ENCODE results near the gene RPS3. TPM values are rescaled to one million over a fixed set of nuclear protein-coding genes. Genes with fewer than 3 reads are reported as not detected.

RPS3 gene
- polyA plus RNA-seq, 3 donors = 1,862 to 3,388 (median 2,569) TPM

DNA sequence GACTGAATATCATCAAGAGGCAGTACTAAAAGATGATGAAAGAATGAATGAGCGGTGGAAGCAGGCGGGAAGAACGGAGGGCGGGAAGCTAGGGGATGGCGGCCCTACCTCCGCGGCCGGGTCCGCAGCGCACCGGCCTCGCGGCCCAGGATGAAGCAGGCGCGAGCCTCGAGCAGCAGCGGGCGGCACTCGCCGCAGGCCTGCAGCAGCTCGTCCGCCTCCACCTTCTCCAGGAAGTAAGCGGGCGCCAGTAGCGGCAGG lies 30.3 kb downstream of the RPS3 start:
- WGBS, 3 donors = 23 to 34% (median 30%) methylated on average over 19 to 25 of the region's 25 CpGs
- no peak overlapping the region for H3K27ac ChIP-seq (ENCODE audit: low read depth, low read length)

DNA sequence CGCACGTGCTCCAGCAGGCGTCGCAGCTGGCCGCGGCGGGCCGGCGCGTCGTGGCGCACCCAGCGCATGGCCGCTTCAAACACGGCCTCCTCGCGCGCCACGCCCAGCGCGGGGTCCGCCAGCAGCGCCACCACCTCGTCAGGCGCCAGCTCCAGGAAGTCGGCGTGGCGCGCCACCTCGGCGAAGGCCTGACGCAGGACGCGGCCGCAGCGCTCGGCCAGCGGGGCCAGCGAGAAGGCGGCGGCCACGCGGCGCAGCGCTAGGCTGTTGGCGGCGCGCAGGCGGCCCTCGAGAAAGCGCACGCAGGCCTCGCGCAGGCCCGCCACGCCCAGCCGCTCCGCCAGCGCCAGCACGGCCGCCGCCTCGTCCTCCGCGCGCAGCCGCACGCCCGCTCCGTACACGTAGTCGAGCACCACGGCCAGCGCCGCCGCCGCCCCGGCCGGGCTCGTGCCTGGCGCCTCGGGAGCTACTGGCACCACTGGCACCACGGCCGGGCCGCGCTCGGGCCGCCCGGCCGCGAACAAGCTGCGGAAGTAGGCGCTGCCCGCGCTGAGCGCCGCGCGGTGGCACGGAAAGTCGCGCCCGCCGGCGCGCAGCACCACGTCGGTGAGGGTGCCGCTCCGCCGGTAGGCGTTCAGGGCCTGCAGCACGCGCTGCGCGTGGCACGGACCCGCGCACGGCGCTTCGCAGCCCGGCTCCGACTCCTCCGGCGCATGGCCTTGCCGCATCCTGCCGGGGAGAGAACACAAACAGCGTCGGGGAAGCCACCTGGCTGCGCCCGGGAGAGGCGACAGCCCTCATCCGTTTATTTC lies 30.8 kb downstream of the RPS3 start:
- H3K27ac ChIP-seq (ENCODE audit: low read depth, low read length) = no peak overlapping the region
- 1 to 5% (median 1%) methylated on average over 81 to 134 of the region's 134 CpGs for WGBS, 3 donors

DNA sequence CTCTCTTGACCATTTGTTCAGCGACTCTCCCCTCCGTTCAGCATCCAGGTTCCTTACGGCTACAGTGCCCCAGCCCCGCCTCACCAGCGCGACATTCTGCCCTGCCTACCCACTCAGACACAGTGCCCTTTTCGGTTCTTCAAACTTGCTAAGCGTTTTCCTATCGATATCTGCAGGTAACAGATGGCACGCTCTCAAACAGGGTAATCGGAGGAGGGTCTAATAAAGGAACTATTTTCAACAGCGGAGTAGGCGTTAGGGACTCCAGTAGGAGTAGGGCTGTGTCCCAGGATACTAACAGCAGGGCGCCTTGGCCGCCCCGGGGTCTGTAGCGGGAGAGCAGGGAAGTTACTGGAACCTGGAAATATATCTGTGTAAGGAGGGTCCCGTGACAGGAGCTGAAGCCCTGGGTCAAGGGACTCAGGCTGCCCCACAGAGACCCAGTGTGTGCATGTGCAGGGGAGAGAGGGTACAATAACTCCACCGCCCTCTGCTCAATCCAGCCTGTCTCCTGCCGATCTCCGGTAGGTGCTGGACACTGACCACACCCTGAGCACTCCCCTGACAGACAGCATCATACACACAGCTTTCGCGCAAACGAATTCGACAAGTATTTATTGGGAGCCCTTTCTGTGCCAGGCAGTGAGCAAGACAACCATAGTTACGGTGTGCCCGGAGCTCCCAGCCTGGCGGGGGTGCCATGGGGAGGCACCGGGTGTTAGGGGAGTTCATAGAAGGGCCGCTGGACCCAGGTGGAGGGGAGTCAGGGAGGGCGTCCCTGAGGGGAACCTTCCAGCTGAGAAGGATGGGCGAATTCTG lies 31.6 kb downstream of the RPS3 start:
- H3K27ac ChIP-seq (ENCODE audit: low read depth, low read length) = no peak overlapping the region
- WGBS, 3 donors = 20 to 32% (median 31%) methylated on average over 32 of the region's 32 CpGs

- 53 to 57% (median 56%) methylated on average over 16 of the region's 16 CpGs for WGBS, 3 donors
- H3K27ac ChIP-seq (ENCODE audit: low read depth, low read length) = no peak overlapping the region
Observed at GRCh38 chr11:75431533-75432525, 32.5 kb downstream of the RPS3 start.

- H3K27ac ChIP-seq (ENCODE audit: low read depth, low read length) = no peak within 1 kb of the TSS
- WGBS, 3 donors = 19 to 22% (median 20%) methylated on average over 13 to 14 of the region's 14 CpGs
Observed at GRCh38 chr11:75432911-75433321, 33.6 kb downstream of the RPS3 start, which contains the start of gene KLHL35. KLHL35 (minus strand) TSS chr11:75433203; CDS start chr11:75430629, 2,574 bp downstream.

- 69 to 77% (median 75%) methylated on average over 6 of the region's 6 CpGs for WGBS, 3 donors
- H3K27ac ChIP-seq (ENCODE audit: low read depth, low read length) = no peak overlapping the region
Observed at GRCh38 chr11:75433443-75433842, 34.1 kb downstream of the RPS3 start.

- WGBS, 3 donors = 90 to 96% (median 94%) methylated on average over 4 of the region's 4 CpGs
- H3K27ac ChIP-seq (ENCODE audit: low read depth, low read length) = no peak overlapping the region
Observed at GRCh38 chr11:75434051-75434450, 34.7 kb downstream of the RPS3 start.

- 88 to 93% (median 91%) methylated on average over 12 of the region's 12 CpGs for whole genome bisulfite sequencing, 3 donors
- H3K27ac ChIP-seq (ENCODE audit: low read depth, low read length) = no peak overlapping the region
Observed at GRCh38 chr11:75434886-75435570, 35.7 kb downstream of the RPS3 start.

- 94 to 96% (median 95%) methylated on average over 9 of the region's 9 CpGs for WGBS, 3 donors
- no peak overlapping the region for H3K27ac ChIP-seq (ENCODE audit: low read depth, low read length)
Observed at GRCh38 chr11:75435571-75435925, 36.2 kb downstream of the RPS3 start.

GRCh38 chr11:75436806-75437205 lies 37.5 kb downstream of the RPS3 start:
- WGBS, 3 donors = 88 to 96% (median 93%) methylated on average over 9 of the region's 9 CpGs
- no peak overlapping the region for H3K27ac ChIP-seq (ENCODE audit: low read depth, low read length)

- H3K27ac ChIP-seq (ENCODE audit: low read depth, low read length) = no peak overlapping the region
- WGBS, 3 donors = 91 to 96% (median 92%) methylated on average over 13 of the region's 13 CpGs
Observed at GRCh38 chr11:75437966-75438659, 38.8 kb downstream of the RPS3 start.

- no peak overlapping the region for H3K27ac ChIP-seq (ENCODE audit: low read depth, low read length)
- WGBS, 3 donors = 73 to 78% (median 76%) methylated on average over 14 of the region's 14 CpGs
Observed at GRCh38 chr11:75439026-75439425, 39.7 kb downstream of the RPS3 start.

- WGBS, 3 donors = 84 to 87% (median 84%) methylated on average over 13 of the region's 13 CpGs
- no peak overlapping the region for H3K27ac ChIP-seq (ENCODE audit: low read depth, low read length)
Observed at GRCh38 chr11:75439495-75440120, 40.3 kb downstream of the RPS3 start.

DNA sequence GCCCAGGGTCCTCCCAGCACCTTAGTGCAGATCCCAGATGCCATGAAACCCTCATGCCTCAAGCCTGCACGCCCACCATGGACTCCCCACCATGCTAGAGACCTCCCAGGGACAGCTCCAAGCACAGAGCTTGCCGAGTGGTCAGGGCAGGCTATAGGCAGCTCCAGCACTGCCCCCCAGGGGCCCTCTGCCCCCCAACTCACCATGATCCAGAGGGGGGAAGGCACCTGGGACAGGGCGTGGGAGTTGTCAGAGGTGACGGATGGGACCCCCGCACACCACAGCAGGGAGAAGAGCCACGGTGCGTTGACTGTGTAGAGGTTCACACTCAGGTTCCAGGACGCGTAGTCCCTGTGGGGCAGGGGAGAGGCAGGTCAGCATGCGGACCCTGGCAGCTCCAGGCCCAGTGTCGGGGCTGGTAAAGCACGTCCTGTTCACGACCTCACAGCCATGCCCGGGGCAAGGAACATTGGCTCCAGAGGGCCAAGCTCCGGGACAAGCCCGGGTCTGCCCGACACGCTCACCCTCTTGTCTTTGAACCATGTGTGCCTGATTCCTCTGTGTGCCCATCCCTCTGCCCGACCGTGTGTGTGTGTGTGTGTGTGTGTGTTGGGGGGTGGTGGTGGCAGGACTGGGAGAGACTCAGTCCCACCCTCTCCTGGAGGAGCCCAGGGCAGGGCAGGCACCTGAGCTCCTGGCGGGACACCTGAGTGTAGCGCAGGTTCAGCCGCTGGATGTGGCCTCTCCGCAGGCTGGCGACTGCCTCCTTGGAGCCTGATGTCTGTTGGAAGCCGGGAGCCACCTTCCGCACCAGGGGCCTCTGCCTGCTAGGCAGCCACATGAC lies 41.9 kb downstream of the RPS3 start:
- 88 to 90% (median 89%) methylated on average over 27 of the region's 27 CpGs for WGBS, 3 donors

DNA sequence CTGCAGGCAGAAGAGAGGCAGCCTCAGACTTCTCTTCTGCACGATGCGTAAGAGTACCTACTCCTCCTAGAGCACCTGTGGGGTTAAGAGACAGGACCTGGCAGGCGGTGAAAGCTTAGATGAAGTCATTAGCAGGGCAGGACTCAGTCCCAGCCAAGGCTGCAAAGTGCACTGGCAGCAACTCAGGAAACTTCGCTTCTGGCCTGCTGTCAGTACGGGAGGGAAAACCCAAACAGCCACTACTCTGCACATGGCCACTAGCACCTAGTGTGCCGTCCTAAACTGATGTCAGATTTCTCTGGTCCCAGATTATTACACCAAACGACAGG lies 42.5 kb downstream of the RPS3 start:
- 80 to 85% (median 82%) methylated on average over 7 of the region's 7 CpGs for WGBS, 3 donors

More for the DNA sequence above, 41.9 kb downstream of the RPS3 start:
- no peak overlapping the region for H3K27ac ChIP-seq (ENCODE audit: low read depth, low read length)

GRCh38 chr11:75442161-75442885 lies 43.0 kb downstream of the RPS3 start:
- no peak overlapping the region for H3K27ac ChIP-seq (ENCODE audit: low read depth, low read length)
- 82 to 90% (median 83%) methylated on average over 15 of the region's 15 CpGs for WGBS, 3 donors

More for the DNA sequence above, 42.5 kb downstream of the RPS3 start:
- H3K27ac ChIP-seq (ENCODE audit: low read depth, low read length) = no peak overlapping the region
